Superior temporal gyrus (tissue), 1 donor: Measurements from ENCODE around the gene IFNA4.
A peak's percentile ranks its signal among the peaks of the same experiment; 100 is the strongest.
"Not testable (repeated sequence)": the region's sequence is repeated elsewhere in the genome, so short reads cannot be mapped to it uniquely, and the experiment has no call there.

ENCODE experiments used
- DNase-seq: peaks from one replicate; pipeline ENCODE4 v3.0.0-alpha.2; 2016; ENCODE audit errors: extremely low spot score

The IFNA4 gene

DNA sequence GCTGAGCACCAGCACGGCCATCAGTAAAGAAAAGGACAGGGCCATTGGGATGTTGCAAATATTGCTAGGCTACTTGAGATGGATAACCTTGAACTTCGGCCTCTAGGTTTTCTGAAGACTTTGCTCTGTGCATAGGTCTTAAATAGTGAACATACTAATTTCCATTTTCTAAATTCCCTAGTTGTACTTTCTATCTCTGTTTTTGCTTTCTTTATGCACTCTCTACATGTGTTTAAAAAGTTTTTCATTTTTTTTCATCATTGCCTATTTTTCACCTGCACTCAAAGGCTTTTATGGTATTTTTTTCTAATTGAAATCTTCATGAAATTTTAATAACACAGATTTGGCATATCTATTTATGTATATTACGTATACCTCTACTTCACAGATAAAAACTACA lies at the start of gene IFNA4:
Gene IFNA4, minus strand, starts transcription at position 101 of the 400 bp plus-strand sequence. Its CDS starts 56 bp downstream, at position 45.
- DNase-seq = not testable (repeated sequence)

DNA sequence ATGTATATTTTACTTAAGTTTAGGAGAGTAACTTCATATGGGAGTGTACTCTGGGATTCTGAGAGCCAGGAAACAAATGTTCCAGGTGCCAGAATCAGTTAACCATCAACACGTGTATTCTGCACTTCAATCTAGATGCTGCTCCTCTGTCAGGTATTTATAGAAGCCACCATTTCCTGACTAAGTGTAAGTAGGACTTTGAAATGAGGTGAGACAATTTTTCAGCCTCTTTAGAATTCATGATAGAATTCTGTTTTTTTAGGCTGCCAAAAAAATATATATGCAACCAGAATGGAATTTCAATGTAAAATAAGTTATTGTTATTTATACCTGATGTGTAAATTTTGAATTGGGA lies 49.0 kb upstream of the IFNA4 start:
- not testable (repeated sequence) for DNase-seq

DNA sequence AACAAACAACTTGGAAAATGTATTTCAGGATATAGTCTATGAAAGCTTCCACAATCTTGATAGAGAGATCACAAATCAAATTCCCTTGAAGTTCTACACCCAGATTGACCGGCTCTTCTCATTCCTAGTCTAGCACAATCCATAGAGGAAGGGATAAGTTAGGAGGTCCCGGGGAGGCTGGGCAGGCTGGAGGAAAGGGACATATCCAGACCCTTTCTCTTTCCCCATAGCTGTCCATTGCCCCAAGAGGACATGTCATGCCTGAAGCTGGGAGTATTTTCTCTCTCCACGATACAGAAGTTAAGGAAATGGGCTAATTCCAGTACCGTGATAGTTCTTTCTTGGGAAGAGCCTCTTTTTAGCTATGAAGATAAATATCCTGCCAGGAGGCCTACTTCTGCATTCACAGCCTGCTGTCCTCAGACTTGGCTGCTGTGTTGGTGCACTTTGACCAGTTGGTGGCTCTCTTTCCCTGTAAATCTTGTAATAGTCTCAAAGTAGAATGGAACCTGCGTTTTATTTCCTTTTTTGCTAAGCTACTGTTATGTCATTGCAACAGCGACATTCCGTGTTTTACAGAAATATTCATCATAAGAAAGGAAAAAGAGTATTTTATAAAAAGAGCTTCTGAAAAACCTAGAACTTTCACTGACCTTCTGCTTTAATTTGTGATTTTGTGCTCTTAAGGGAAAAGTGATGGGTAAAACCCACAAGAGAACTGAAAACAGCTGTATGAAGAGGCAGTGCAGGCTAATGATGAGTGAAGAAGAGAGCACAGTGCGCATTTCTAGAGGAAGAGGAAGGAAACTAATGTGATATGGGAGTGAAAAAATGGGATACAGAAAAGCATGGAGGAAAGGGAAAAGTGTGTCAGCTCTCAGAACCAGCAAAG lies 48.3 kb upstream of the IFNA4 start:
- DNase-seq = peak; percentile 67

DNA sequence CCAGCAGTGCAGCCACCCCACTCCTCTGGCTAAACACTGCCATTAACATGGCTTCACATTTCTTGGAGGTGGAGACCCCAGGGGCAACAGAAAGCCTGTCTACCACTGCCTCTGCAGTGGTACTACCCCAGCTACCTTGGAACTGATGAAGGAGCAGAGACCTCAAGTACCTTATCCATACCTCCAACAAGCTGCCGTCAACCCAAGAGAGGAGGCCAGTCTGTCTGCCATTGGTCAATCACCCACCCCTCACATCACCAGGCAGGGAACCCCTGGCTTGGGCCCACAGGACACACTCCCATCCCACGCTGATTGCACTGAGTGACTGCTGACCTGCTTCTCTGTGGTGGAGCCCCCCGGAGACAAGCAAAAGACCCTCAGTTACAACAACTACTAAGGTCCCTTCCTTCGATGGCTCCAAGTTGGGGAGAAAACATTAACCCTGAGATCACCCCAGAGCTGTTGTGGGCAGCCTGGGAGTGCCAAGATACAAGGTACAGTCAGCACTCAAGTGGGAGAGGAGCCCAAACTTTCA lies 46.8 kb upstream of the IFNA4 start:
- DNase-seq = no peak

DNA sequence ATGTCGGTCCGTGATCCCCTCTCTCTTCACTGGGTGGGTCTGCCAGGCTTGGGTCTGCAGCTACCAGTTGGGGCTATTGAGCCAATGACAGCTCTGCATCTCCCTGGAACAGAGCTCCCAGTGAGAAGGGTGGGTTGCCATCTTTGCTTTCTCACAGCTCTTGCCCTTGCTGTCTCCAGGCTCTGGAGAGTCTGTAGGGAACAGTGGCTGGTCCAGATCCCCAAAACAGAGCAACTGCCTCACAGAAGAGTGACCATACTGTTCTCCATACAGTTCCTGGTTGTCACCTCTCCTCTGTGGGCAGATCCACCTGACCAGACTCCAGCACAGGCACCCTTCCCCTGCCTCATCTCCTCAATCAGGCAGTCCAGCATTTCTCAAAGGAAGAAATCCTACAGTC lies 45.9 kb upstream of the IFNA4 start:
- no peak for DNase-seq

DNA sequence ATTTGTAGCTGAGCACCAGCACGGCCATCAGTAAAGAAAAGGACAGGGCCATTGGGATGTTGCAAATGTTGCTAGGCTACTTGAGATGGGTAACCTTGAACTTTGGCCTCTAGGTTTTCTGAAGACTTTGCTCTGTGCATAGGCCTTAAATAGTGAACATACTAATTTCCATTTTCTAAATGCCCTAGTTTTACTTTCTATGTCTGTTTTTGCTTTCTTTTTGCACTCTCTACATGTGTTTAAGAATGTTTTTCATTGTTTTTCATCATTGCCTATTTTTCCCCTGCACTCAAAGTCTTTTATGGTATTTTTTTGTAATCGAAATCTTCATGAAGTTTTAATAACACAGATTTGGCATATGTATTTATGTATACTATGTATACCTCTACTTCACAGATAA lies 40.7 kb upstream of the IFNA4 start, which contains the start of gene IFNA17:
Gene IFNA17, minus strand, starts transcription at position 101 of the 400 bp plus-strand sequence. Its CDS starts 49 bp downstream, at position 52.
- no peak for DNase-seq

DNA sequence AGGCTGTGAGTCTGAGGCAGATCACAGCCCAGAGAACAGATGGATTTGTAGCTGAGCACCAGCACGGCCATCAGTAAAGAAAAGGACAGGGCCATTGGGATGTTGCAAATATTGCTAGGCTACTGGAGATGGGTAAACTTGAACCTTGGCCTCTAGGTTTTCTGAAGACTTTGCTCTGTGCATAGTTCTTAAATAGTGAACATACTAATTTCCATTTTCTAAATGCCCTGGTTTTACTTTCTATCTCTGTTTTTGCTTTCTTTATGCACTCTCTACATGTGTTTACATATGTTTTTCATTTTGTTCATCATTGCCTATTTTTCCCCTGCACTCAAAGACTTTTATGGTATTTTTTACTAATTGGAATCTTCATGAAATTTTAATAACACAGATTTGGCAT lies 29.8 kb upstream of the IFNA4 start, which contains the start of gene IFNA16:
Gene IFNA16, minus strand, starts transcription at position 101 of the 400 bp plus-strand sequence. Its CDS starts 6 bp downstream, at position 95.
- not testable (repeated sequence) for DNase-seq

DNA sequence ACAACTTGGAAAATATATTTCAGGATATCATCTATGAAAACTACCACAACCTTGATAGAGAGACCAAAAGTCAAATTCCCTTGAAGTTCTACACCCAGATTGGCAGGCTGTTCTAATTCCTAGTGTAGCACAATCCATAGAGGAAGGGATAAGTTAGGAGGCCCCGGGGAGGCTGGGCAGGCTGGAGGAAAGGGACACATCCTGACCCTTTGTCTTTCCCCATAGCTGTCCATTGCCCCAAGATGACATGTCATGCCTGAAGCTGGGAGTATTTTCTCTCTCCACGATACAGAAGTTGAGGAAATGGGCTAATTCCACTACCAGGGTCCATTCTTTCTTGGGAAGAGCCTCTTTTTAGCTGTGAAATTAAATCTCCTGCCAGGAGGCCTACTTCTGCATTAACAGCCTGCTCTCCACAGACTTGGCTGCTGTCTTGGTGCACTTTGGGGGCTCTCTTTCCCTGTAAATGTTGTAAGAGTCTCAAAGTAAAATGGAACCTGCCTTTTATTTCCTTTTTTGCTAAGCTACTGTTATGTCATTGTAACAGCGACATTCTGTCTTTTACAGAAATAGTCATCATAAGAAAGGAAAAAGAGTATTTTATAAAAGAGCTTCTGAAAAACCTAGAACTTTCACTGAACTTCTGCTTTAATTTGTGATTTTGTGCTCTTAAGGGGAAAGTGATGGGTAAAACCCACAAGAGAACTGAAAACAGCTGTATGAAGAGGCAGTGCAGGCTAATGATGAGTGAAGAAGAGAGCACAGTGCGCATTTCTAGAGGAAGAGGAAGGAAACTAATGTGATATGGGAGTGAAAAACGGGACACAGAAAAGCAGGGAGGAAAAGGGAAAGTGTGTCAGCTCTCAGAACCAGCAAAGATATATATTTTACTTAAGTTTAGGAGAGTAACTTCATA lies 26.3 kb upstream of the IFNA4 start:
- DNase-seq = not testable (repeated sequence)

DNA sequence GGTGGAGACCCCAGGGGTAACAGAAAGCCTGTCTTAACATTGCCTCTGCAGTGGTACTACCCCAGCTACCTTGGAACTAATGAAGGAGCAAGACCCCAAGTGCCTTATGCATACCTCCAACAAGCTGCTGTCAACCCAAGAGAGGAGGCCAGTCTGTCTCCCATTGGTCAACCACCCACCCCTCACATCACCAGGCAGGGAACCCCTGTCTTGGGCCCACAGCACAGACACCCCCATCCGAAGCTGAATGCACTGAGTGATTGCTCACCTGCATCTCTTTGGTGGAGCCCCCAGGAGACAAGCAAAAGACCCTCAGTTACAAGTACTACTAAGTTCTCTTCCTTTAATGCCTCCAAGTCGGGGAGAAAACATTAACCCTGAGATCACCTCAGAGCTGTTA lies 24.8 kb upstream of the IFNA4 start:
- DNase-seq = not testable (repeated sequence)

DNA sequence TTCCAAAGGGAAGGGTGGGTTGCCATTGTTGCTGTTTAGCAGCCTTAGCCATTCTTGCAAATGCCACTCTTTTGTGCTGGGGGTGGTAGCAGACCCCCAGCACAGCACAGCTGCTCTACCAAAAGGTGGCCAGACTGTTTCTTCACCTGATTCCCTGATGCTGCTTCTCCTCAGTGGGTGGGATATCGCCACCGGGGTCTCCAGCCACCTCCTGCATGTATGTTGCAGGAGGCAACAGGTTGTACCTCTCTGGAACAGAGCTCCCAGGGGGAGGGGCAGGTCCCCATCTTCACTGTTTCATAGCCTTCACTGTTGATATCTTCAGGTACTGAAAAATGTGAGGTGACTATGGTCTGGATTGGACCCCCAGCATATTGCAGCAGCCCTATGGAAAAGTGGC lies 23.4 kb upstream of the IFNA4 start:
- not testable (repeated sequence) for DNase-seq

DNA sequence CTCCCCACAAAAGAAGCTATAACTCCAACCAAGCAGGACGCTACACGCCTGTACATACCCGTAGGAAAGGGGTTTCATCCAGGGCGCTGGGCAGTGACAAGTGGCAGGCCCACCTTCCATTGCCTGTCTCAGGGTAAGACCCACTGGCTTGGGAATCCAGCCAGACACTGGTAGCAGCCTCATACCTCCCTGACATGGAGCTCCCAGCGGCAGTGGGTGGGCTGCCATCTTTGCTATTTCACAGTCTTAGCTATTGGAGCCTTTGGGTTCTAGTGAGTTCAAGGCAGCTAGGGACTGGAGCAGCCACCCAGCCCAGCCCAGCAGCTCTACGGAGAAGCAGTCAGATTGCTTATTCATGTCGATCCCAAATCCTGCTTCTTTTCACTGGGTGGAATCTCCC lies 22.9 kb upstream of the IFNA4 start:
- DNase-seq = no peak

DNA sequence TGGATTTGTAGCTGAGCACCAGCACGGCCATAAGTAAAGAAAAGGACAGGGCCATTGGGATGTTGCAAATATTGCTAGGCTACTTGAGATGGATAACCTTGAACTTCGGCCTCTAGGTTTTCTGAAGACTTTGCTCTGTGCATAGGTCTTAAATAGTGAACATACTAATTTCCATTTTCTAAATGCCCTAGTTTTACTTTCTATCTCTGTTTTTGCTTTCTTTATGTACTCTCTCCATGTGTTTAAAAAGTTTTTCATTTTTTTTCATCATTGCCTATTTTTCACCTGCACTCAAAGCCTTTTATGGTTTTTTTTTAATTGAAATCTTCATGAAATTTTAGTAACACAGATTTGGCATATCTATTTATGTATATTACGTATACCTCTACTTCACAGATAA lies 19.7 kb upstream of the IFNA4 start, which contains the start of gene IFNA10:
Gene IFNA10, minus strand, starts transcription at position 101 of the 400 bp plus-strand sequence. Its CDS starts 46 bp downstream, at position 55.
- DNase-seq = not testable (repeated sequence)

DNA sequence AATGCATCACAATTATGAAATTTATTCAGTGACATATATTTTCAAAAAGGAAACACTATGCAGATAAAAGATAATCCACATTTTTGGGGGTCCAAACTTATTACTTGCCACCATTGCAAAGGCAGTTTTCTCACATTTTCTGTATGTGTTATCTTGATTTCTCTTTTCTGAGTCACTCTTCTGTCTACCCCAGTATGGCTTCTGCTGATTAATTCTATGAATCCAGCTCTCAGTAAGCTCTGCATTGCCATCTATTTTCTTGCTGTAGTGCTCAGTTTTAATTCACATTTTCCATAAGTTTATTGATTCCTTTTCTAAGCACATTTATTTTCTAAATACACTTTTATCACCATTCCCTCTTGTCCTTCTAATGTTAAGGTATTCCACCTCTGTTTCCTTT lies 17.8 kb upstream of the IFNA4 start:
- no peak for DNase-seq

DNA sequence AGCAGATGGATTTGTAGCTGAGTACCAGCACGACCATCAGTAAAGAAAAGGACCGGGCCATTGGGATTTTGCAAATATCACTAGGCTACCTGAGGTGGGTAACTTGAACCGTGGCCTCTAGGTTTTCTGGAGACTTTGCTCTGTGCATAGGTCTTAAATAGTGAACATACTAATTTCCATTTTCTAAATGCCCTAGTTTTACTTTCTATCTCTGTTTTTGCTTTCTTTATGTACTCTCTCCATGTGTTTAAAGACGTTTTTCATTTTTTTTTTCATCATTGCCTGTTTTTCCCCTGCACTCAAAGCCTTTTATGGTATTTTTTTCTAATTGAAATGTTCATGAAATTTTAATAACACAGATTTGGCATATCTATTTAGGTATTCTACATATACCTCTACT lies 14.7 kb upstream of the IFNA4 start, which contains the start of gene IFNA7:
Gene IFNA7, minus strand, starts transcription at position 101 of the 400 bp plus-strand sequence. Its CDS starts 40 bp downstream, at position 61.
- DNase-seq = not testable (repeated sequence)

DNA sequence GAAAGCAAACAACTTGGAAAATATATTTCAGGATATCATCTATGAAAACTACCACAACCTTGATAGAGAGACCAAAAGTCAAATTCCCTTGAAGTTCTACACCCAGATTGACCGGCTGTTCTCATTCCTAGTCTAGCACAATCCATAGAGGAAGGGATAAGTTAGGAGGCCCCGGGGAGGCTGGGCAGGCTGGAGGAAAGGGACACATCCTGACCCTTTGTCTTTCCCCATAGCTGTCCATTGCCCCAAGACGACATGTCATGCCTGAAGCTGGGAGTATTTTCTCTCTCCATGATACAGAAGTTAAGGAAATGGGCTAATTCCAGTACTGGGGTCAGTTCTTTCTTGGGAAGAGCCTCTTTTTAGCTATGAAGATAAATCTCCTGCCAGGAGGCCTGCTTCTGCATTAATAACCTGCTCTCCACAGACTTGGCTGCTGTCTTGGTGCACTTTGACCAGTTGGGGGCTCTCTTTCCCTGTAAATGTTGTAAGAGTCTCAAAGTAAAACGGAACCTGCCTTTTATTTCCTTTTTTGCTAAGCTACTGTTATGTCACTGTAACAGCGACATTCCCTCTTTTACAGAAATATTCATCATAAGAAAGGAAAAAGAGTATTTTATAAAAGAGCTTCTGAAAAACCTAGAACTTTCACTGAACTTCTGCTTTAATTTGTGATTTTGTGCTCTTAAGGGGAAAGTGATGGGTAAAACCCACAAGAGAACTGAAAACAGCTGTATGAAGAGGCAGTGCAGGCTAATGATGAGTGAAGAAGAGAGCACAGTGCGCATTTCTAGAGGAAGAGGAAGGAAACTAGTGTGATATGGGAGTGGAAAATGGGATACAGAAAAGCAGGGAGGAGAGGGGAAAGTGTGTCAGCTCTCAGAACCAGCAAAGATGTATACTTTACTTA lies 7.7 kb upstream of the IFNA4 start:
- peak; percentile 48 for DNase-seq

DNA sequence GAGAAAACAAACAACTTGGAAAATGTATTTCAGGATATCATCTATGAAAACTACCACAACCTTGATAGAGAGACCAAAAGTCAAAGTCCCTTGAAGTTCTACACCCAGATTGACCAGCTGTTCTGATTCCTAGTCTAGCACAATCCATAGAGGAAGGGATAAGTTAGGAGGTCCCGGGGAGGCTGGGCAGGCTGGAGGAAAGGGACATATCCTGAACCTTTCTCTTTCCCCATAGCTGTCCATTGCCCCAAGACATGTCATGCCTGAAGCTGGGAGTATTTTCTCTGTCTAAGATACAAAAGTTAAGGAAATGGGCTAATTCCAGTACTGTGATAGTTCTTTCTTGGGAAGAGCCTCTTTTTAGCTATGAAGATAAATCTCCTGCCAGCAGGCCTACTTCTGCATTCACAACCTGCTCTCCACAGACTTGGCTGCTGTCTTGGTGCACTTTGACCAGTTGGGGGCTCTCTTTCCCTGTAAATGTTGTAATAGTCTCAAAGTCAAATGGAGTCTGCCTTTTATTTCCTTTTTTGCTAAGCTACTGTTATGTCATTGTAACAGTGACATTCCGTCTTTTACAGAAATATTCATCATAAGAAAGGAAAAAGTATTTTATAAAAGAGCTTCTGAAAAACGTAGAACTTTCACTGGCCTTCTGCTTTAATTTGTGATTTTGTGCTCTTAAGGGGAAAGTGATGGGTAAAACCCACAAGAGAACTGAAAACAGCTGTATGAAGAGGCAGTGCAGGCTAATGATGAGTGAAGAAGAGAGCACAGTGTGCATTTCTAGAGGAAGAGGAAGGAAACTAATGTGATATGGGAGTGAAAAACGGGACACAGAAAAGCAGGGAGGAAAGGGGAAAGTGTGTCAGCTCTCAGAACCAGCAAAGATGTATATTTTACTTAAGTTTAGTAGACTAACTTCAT lies 4.3 kb downstream of the IFNA4 start:
- DNase-seq = peak; percentile 28

DNA sequence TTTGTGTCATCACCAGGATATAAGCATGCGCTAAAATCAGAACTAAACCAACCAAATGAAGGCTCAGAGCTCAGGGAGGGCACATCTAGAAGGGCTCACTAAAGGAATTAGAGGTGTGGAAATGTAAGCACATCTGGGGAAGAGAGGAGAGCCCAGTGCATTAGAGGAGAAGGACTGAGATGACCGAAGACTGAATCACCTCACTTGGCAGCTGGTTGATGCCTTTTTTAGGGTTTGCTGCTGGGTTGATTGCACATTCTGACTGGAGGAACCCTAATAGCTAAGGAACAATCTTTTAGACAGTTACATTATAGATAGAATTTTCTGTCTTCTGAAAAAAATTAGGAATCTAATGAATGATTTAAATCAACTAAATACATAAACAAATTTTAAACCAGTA lies 12.7 kb downstream of the IFNA4 start:
- no peak for DNase-seq

DNA sequence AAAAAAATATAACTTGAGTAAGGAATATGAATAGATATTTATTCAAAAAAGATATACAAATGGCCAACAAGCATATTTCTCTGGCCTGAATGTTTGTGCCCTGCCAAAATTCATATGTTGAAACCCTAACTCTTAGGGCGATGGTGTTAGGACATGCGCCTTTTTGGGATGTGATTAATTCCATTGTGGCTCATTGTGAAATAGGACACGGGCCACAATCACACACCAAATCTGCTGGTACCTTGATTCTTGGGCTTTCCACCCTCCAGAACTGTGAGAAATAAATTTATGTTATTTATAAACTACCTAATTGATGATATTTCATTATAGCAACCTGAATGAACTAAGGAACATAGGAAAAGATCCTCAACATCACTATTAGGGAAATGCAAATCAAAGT lies 15.2 kb downstream of the IFNA4 start:
- DNase-seq = no peak

DNA sequence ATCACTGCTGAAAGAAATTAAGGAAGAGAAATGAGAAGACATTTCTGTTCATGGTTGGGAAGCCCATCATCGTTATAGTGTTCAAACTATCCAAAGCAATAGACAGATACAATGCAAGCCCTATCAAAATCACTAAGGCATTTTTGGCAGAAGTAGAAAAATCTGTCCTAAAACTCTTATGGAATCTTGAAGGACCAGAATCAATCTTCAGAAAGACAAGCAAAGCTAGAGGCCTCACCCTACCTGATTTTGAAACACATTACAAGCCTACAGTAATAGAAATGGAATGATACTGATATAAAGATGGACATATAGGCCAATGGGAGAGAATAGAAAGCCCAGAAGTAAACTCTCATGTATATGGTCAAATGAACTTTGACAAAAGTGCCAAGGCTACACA lies 16.0 kb downstream of the IFNA4 start:
- DNase-seq = no peak
